Left ventricle myocardium superior (tissue), 1 donor: ENCODE results near the gene UBE2U. TPM values are rescaled to one million over a fixed set of nuclear protein-coding genes. Genes with fewer than 3 reads are reported as not detected.

Experiments
- ATAC-seq: fragments of 200-7000 bp; cut with Tn5 transposase; one replicate; pipeline ENCODE4 v1.9.1; 2020; ENCODE audit warnings: mild to moderate bottlenecking, moderate library complexity
- DNase-seq: peaks from one replicate; pipeline ENCODE4 v3.0.0-alpha.2; 2020
- intact Hi-C: fragments of 100-400 bp; cut with micrococcal nuclease; formaldehyde crosslinking; loops from one replicate; pipeline ENCODE4 v1.11.0; 2022
- long read RNA-seq: library from polyadenylated mRNA; unstranded; transcript quantifications from one replicate; pipeline ENCODE4 v2.0.0, GENCODE V29; 2021
- total RNA-seq: library from RNA; stranded (reverse); fragmentation: NEBNext Ultra II Directional; extraction: Animal tissue kit (Norgen Biotek cat#: 25700); gene quantifications from one replicate; pipeline ENCODE4 v1.2.1, GENCODE V29; 2021
- donor health status: DM: no; HTN: yes; CAD: no; lungs with severe emphysema.

The UBE2U gene, protein sequence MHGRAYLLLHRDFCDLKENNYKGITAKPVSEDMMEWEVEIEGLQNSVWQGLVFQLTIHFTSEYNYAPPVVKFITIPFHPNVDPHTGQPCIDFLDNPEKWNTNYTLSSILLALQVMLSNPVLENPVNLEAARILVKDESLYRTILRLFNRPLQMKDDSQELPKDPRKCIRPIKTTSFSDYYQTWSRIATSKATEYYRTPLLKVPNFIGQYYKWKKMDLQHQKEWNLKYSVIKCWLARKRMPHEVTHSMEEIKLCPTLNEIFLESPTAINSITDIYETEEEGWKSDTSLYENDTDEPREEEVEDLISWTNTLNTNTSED
- 1.2 TPM for total RNA-seq
- long read RNA-seq, partial matches to known transcripts = 0 of 1 reads
- long read RNA-seq, other reads (novel, unspliced or antisense) = 1 of 1 reads

DNA sequence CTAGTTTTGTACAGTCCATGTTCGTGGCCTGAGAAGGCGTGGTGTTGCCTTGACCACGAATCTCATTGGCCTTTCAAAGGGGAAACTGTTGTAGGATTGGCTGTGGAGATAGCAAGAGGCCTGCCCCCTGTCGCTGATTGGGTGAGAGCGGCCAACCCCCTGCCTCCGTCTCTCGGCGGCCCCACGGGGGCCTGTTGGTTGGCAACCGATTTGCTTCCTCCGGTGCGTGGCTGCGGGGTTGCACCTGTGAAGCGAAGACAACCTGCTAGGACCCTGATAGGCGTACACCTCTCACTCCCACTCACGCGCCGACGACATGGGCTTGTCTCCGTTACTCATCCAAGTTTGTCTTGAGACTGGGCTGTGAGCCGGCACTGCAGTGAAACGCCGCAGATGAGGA lies at the start of gene UBE2U:
Gene UBE2U, plus strand, starts transcription at position 204 of the 400 bp plus-strand sequence. CDS start 428 bp downstream, outside the sequence.
- ATAC-seq (no peak), DNase-seq (no peak)
- intact Hi-C loops = no loop called here

DNA sequence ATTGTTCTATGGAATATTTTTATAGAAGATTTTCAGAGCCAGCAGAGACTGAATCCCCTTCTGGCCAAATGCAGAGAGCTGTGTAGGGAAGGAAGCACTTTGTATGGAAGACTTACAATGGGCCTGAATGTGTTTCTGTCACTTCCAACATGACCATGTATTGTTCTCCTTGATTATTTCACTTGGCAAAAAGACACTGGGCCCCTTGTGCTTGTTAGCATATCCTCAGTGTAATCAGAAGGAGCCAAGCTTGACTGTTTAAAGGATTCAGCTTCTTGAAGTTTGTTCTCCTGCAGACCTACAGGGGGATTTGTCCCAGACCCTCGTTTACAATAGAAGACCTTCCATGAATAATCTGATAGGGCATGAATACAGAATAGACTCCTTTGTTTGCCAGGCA lies 48.1 kb upstream of the UBE2U start:
- ATAC-seq (no peak), DNase-seq (no peak)
- intact Hi-C loops = no loop called here

DNA sequence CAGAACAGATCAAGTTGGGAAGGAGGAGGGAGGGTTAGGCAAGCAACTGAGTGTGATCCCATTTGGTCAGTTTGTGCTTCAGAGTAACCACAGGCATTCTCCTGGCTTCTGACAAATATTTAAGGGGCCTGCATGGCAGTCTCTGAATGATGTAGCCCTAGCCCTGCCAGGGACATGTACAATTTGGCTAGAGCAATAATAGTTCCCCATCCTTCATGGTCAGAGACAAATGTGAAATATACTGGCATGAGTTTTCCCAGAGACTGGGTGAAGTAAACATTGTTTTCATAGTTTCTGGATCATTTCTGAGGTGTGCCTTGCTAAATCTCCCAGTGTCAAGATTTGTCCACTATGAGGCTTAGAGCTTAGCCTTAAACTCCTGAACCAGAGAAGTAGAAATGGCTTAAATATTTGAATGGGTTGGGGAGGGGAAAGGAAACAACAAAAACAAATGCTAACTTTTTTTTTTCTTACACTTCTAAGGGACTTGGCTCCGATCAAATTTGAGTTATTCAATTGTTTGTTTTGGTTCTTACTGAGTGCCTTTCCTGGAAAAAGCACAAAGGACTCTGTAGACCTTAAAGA lies 42.0 kb upstream of the UBE2U start:
- intact Hi-C loops = no loop called here

GRCh38 chr1:64162151-64162550 lies 41.3 kb upstream of the UBE2U start:
- ATAC-seq (no peak), DNase-seq (no peak)
- intact Hi-C loops = no loop called here

More for the DNA sequence above, 42.0 kb upstream of the UBE2U start:
- ATAC-seq (no peak), DNase-seq (no peak)

GRCh38 chr1:64162804-64163203 lies 40.6 kb upstream of the UBE2U start:
- no peak for DNase-seq
- intact Hi-C loops = no loop called here
- no peak for ATAC-seq

- DNase-seq (no peak), ATAC-seq (peak; percentile 26)
- intact Hi-C loops = no loop called here
Observed at GRCh38 chr1:64163431-64163830, 40.0 kb upstream of the UBE2U start.

DNA sequence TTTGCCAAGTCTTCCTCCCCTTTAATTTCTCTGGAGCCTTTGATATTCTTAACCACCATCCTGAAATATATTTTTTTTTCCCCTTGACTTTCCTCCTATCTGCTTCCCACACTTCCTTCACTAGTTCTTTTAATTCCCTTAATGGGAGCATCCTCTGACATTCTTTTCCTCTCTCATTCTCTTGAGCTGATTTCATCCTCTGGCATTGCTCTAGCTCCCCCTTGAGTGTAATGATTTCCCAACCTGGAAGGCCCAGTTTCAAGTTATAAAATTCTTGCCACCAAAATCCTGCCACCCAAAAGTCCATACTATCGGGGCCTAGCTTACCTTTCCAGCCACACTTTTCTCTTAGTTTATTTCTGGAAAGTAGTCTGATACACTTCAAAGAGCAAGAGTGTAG lies 39.5 kb upstream of the UBE2U start:
- peak; percentile 67 for ATAC-seq
- intact Hi-C loops = no loop called here
- DNase-seq = no peak

DNA sequence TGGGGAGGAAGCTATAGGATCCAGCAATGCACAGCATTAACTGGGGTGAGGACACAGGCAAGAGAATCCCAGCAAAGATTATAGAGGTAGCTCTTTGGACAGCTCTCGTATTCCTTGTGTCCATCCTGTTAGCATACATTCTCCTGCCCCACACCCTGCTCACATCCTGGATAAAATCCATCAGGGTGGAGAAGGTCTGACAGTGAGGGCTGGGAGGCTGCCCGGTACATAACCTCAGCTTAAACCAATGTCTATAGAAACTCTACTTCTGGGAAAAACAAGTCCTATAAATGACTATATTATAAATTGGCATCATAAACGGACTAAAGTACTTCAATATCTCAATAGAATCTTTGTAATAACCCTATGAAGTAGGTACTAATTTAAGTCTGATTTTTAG lies 36.8 kb upstream of the UBE2U start:
- DNase-seq (no peak), ATAC-seq (no peak)
- intact Hi-C loops = no loop called here

GRCh38 chr1:64167176-64167575 lies 36.2 kb upstream of the UBE2U start:
- intact Hi-C loops = no loop called here
- DNase-seq (no peak), ATAC-seq (no peak)

DNA sequence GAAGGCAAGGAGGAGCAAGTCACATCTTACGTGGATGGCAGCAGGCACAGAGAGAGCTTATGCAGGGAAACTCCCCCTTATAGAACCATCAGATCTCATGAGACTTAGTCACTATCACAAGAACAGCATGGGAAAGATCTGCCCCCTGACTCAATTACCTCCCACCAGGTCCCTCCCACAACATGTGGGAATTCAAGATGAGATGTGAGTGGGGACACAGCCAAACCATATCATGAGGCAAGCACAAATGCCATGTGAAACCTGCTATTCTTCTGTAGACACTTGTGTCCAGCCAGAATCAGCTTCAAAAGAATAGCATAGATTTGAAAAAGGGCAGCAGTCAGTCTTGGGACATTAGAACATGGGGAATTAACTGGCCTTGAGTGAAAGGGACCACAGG lies 32.2 kb upstream of the UBE2U start:
- no peak for ATAC-seq
- intact Hi-C loops = no loop called here
- DNase-seq = no peak

GRCh38 chr1:64171797-64172281 lies 31.6 kb upstream of the UBE2U start:
- ATAC-seq (no peak), DNase-seq (no peak)
- intact Hi-C loops = no loop called here

DNA sequence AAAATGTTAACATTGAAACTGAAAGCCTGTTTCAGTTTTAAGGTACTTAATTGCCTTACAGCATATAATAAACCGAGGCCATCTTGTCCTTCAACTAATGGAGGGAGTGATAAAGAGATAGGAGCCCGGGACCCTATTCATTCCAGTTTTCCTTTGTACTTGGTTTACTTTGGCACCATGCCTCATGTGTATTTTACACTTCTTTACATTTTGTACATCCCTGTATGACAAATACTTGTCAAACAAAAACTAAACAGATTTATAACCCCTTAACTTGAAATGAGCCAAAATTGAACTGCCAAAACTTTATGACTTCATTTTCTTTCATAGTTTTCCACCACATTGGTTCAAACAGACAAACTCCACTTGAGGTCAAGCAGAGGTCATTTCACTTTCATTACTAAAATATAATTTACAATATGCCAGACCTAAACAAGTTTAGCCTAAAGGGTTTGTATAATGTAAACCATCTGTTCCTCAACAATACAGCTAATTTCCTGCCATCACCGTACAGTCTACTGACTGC lies 30.9 kb upstream of the UBE2U start:
- DNase-seq = no peak
- intact Hi-C loops = no loop called here
- no peak for ATAC-seq

DNA sequence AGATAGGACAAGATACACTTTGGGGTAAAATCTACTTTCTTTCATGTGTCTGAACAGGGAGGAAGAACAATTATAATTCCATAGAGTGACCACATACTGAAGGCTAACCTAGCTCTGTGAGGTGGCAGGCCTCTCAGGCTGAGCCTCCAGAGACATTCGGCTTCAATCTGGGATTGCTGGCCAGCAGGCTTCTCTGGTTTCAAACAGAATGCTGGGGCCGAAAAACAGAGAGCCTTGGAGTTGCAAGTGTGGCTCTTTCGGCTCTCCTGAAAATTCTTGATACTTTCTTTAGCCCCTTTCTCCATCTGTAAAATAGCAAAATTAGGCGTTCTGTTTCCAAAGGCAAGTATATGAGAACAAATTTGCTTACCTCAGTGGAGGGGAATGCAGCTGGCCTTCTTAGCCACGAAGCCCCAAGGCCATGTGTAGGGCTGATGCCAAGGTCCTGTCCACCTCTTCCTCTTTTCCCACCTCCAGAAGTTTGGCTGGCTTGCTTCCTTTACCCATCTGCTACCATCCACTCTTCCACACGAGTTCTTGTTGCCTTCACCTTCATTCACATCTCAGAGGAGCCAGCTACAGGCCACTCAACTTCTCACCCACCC lies 30.0 kb upstream of the UBE2U start:
- intact Hi-C loops = no loop called here
- no peak for DNase-seq
- peak; percentile 36 for ATAC-seq

- ATAC-seq (no peak), DNase-seq (no peak)
- intact Hi-C loops = no loop called here
Observed at GRCh38 chr1:64175639-64176038, 27.8 kb upstream of the UBE2U start.

- DNase-seq (no peak), ATAC-seq (no peak)
- intact Hi-C loops = no loop called here
Observed at GRCh38 chr1:64176659-64177058, 26.8 kb upstream of the UBE2U start.

GRCh38 chr1:64179588-64179987 lies 23.8 kb upstream of the UBE2U start:
- ATAC-seq = no peak
- DNase-seq = no peak
- intact Hi-C loops = no loop called here

DNA sequence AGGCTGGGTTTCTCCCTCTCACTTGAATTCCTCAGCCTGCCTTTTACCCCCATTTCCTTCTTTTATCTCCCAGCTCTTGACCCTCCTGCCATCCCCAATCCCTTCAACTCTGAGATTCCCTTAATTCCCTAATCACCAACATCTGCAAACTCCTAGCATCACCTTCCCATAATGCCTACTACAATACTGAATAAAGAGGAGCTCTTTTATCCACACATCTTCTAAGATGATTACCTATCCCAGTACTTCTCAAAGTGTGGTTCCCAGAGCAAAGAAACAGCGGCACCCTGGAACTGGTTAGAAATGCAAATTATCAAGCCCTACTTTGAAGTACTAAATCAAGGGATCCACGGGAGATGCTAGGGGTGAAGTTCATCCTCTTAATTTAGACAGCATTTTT lies 21.2 kb upstream of the UBE2U start:
- DNase-seq (no peak), ATAC-seq (no peak)
- intact Hi-C loops = no loop called here

GRCh38 chr1:64183395-64184002 lies 19.9 kb upstream of the UBE2U start:
- ATAC-seq (no peak), DNase-seq (no peak)
- intact Hi-C loops = no loop called here

GRCh38 chr1:64184003-64184440 lies 19.4 kb upstream of the UBE2U start:
- DNase-seq (no peak), ATAC-seq (no peak)
- intact Hi-C loops = no loop called here
